ENCODE measurements around the gene ARSA. TPM values are rescaled to one million over a fixed set of nuclear protein-coding genes. Genes with fewer than 3 reads are reported as not detected.
A peak's percentile ranks its signal among the peaks of the same experiment; 100 is the strongest.

ARSA gene
- total and polyA plus RNA-seq, 7 donors, result 10.8 to 56.9 (median 24.8) TPM

DNA sequence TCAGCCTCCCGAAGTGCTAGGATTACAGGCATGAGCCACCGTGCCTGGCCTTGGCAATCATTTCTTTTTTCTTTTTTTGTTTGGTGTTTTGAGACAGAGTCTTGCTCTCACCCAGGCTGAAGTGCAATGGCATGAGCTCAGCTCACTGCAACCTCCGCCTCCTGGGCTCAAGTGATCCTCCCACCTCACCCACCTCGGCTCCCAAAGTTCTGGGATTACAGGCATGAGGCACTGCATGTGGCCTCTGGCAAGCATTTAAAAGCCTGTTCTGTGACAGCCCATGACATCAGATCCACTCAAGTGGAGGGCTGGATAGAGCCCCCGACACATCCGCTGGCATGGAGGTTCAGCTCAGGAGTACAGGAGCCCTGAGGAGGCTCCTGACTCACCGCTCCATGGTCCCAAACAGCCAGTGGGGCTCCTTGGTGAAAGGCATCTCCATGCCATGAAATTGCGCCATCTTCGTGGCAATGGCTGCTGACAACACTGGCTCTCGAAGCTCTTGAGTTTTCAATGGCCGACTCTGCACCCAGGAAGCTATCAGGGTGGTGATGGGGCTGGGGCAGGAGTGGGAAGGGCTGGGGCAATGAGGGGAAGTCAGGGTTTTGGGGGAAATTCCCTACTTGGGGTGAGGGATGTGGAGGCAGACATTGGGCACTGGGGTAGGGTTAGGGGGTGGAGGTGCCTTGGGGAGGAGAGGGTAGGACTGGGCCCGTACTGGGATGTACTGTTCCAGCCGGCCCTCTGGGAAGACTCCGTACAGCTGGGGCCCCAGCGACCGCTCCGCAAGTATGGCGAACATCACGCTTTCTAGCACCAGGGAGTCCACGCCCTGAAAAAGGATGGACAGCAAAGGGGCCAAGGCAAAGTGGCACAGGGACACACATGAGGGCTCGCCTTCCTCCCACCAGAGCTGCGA, 46.7 kb downstream of the ARSA start:
- WGBS, 2 donors, result 92 to 93% methylated on average over 22 of the region's 22 CpGs
- H3K27me3 ChIP-seq, result peaks cover 11 to 25% (median 18%) of the 10 kb centered on the region in 3 donors
- intact Hi-C loops (cut with DNase I), result loop anchor here (5.0 kb wide), 1 partner anchor 46 kb away; the partner anchor contains the start of gene ARSA
- peak overlapping the region; percentile 97 to 99 (median 98) for H3K27ac ChIP-seq
- H3K36me3 ChIP-seq, result peaks cover 0 to 5% (median 0%) of the 10 kb centered on the region in 4 donors
- no peak for DNase-seq
- peak overlapping the region; percentile 85 to 92 (median 89) for H3K4me3 ChIP-seq
- peaks cover 0 to 37% (median 32%) of the 10 kb centered on the region in 4 donors for H3K4me1 ChIP-seq
- no peaks in the 10 kb centered on the region for H3K9me3 ChIP-seq
- TF ChIP-seq POLR2AphosphoS5 (IDR thresholded peaks at IDR 0.05) (no peak), EP300 (IDR thresholded peaks at IDR 0.05) (no peak), POLR2A (IDR thresholded peaks at IDR 0.05) (no peak)
- TF ChIP-seq, protein P1, sequence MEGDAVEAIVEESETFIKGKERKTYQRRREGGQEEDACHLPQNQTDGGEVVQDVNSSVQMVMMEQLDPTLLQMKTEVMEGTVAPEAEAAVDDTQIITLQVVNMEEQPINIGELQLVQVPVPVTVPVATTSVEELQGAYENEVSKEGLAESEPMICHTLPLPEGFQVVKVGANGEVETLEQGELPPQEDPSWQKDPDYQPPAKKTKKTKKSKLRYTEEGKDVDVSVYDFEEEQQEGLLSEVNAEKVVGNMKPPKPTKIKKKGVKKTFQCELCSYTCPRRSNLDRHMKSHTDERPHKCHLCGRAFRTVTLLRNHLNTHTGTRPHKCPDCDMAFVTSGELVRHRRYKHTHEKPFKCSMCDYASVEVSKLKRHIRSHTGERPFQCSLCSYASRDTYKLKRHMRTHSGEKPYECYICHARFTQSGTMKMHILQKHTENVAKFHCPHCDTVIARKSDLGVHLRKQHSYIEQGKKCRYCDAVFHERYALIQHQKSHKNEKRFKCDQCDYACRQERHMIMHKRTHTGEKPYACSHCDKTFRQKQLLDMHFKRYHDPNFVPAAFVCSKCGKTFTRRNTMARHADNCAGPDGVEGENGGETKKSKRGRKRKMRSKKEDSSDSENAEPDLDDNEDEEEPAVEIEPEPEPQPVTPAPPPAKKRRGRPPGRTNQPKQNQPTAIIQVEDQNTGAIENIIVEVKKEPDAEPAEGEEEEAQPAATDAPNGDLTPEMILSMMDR (IDR thresholded peaks at IDR 0.05), result no peak

DNA sequence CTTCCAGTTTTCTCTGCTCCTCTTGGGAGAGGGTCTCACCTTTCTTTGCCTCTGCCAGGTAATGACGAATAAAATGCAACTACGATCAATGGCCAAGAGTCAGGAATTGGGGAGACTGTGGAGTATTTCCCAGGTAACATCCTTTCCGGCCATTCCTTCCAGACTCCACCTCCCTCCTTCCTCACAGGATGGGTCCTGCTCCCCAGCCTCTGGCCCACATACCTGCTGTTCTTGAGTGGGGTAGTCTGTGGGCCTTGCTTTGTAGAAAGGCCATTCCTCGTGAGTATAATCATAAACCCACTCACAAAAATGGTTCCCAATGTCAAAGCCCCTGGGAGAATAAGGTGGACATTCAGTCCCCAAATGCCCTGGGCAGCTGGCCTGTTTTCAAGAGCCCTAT, 48.2 kb downstream of the ARSA start:
- H3K36me3 ChIP-seq, result peaks cover 0 to 5% (median 0%) of the 10 kb centered on the region in 4 donors
- H3K27ac ChIP-seq, result no peak overlapping the region
- no peak overlapping the region for H3K4me3 ChIP-seq
- intact Hi-C loops (cut with DNase I), result loop anchor here (5.0 kb wide), 1 partner anchor 48 kb away; the partner anchor contains the start of gene ARSA
- DNase-seq, result no peak
- H3K27me3 ChIP-seq, result peaks cover 11 to 25% (median 18%) of the 10 kb centered on the region in 3 donors
- 97% methylated on average over 4 of the region's 4 CpGs for WGBS, 2 donors
- no peaks in the 10 kb centered on the region for H3K9me3 ChIP-seq
- TF ChIP-seq EP300 (IDR thresholded peaks at IDR 0.05), result no peak
- TF ChIP-seq POLR2A (IDR thresholded peaks at IDR 0.05), result no peak
- no peak for TF ChIP-seq POLR2AphosphoS5 (IDR thresholded peaks at IDR 0.05)
- TF ChIP-seq, protein P1 (IDR thresholded peaks at IDR 0.05), result no peak
- H3K4me1 ChIP-seq, result peaks cover 0 to 37% (median 32%) of the 10 kb centered on the region in 4 donors

DNA sequence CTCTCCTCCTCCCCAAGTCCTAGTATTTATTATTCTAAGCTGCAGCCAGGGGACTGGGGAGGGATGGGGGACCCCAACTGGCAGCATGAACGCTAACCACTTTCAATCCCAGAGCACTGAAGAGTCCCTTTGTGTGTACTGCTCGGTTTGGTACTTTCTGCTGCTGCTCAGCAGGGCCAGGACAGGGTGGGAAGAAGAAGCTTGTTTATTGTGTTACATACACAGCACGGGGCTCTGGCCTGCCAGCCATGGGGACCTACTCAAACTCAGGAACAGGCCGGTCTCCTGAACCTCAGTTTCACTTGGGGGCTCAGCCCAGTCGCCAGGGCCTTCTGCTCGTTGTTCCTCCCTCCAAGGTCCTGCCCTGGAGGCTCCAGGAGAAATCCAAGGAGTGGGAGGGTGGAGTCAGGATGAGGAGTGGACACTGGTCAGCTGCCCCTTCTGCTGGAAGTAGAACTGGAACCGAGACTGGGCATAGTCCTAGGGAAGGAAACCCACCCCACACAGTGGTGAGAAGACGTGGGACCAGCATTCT, 49.1 kb downstream of the ARSA start:
- peak; percentile 65 for DNase-seq
- 77 to 79% methylated on average over 8 of the region's 8 CpGs for WGBS, 2 donors
- H3K36me3 ChIP-seq, result peaks cover 0 to 5% (median 0%) of the 10 kb centered on the region in 4 donors
- H3K4me1 ChIP-seq, result peaks cover 0 to 35% (median 31%) of the 10 kb centered on the region in 4 donors
- peak overlapping the region in 1 of 4 donors; percentile 70 for H3K27ac ChIP-seq
- H3K9me3 ChIP-seq, result no peaks in the 10 kb centered on the region
- intact Hi-C loops (cut with DNase I), result no loop called here
- H3K4me3 ChIP-seq, result peak overlapping the region in 2 of 4 donors; percentile 28 to 30
- peaks cover 11 to 25% (median 18%) of the 10 kb centered on the region in 3 donors for H3K27me3 ChIP-seq
- TF ChIP-seq EP300 (IDR thresholded peaks at IDR 0.05) (no peak), POLR2AphosphoS5 (IDR thresholded peaks at IDR 0.05) (no peak), POLR2A (IDR thresholded peaks at IDR 0.05) (no peak)
- TF ChIP-seq, protein P1 (IDR thresholded peaks at IDR 0.05), result no peak

DNA sequence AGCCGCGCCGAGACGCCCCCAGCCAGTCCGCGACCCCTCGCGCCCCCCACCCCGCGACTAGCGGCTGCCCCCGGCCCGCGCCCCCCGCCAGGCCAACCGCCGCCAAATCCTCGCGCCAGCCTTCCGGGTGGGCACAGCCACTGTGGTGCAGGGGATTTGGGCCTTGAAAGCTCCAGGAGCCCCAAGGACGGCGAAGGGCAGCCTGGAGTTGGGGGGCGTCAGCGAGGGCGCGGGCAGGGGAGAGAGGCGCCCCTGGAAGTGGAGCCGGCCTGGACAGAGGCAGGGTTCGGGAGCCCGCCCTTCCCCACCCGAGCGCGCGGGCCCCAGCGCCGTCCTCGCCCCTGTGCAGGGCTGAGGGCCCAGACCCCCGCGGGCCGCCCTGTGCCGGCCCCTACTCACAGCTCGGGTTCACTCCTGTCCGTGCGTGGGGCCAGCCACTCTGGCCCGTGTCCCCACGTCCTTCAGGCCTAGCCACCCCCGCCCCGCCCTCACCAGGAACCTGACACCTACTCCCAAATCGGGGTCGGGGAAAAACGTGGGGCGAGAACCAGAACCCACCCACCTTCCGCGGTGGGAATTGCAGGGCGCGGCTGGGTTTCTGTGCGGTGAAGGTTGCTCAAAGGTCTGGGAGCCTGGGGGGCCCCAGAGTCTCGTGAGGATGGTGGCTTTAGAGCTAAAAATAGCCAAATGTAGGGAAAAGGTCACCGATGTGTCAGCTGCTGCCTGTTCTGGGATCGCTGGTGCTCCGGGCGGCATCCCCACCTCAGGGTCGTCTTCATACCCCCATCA, 49.8 kb downstream of the ARSA start, which contains the start of gene CPT1B:
TSS of gene CPT1B (minus strand) at position 441 of the 789 bp plus-strand sequence. CDS start 512 bp downstream, outside the sequence.
- Histone ChIP-seq H3K9me3 (no peaks in the 10 kb centered on the region), H3K36me3 (peaks cover 0 to 5% (median 0%) of the 10 kb centered on the region in 4 donors), H3K27me3 (peaks cover 11 to 25% (median 18%) of the 10 kb centered on the region in 3 donors), H3K4me3 (peak within 1 kb of the TSS in 3 of 4 donors; percentile 14 to 30 (median 28)), H3K27ac (peak within 1 kb of the TSS in 2 of 4 donors; percentile 14 to 70), H3K4me1 (peaks cover 0 to 28% (median 25%) of the 10 kb centered on the region in 4 donors)
- DNase-seq, result no peak
- 33 to 43% methylated on average over 63 of the region's 63 CpGs for WGBS, 2 donors
- TF ChIP-seq POLR2AphosphoS5 (IDR thresholded peaks at IDR 0.05) (no peak), EP300 (IDR thresholded peaks at IDR 0.05) (no peak), POLR2A (IDR thresholded peaks at IDR 0.05) (no peak)
- TF ChIP-seq, protein P1 (IDR thresholded peaks at IDR 0.05), result no peak
- intact Hi-C loops (cut with DNase I), result no loop called here

Data from sigmoid colon (tissue), 7 donors.